Measurements from ENCODE around the gene UBQLN1. TPM values are rescaled to one million over a fixed set of nuclear protein-coding genes. Genes with fewer than 3 reads are reported as not detected.

UBQLN1 gene
- total RNA-seq, 1 experiment from 2014 or later = 176 TPM

- DNase-seq (ENCODE audit: low read depth, low spot score) = no peak
- in situ Hi-C loops (cut with HindIII; ENCODE audit: low pct_unique_long_range_greater_than_20kb, low sequenced_read_pairs) = no loop called here
Observed at GRCh38 chr9:83651558-83651957, 56.2 kb downstream of the UBQLN1 start.

GRCh38 chr9:83649515-83649914 lies 58.2 kb downstream of the UBQLN1 start:
- DNase-seq (ENCODE audit: low read depth, low spot score) = no peak
- in situ Hi-C loops (cut with HindIII; ENCODE audit: low pct_unique_long_range_greater_than_20kb, low sequenced_read_pairs) = no loop called here

- DNase-seq (ENCODE audit: low read depth, low spot score) = peak; percentile 74
- in situ Hi-C loops (cut with HindIII; ENCODE audit: low pct_unique_long_range_greater_than_20kb, low sequenced_read_pairs) = no loop called here
Observed at GRCh38 chr9:83649080-83649479, 58.7 kb downstream of the UBQLN1 start.

GRCh38 chr9:83646500-83647239 lies 61.1 kb downstream of the UBQLN1 start:
- in situ Hi-C loops (cut with HindIII; ENCODE audit: low pct_unique_long_range_greater_than_20kb, low sequenced_read_pairs) = no loop called here
- DNase-seq (ENCODE audit: low read depth, low spot score) = no peak

- in situ Hi-C loops (cut with HindIII; ENCODE audit: low pct_unique_long_range_greater_than_20kb, low sequenced_read_pairs) = no loop called here
- no peak for DNase-seq (ENCODE audit: low read depth, low spot score)
Observed at GRCh38 chr9:83642793-83643192, 65.0 kb downstream of the UBQLN1 start.

GRCh38 chr9:83639266-83639665 lies 68.5 kb downstream of the UBQLN1 start:
- peak; percentile 73 for DNase-seq (ENCODE audit: low read depth, low spot score)
- in situ Hi-C loops (cut with HindIII; ENCODE audit: low pct_unique_long_range_greater_than_20kb, low sequenced_read_pairs) = no loop called here

- in situ Hi-C loops (cut with HindIII; ENCODE audit: low pct_unique_long_range_greater_than_20kb, low sequenced_read_pairs) = no loop called here
- no peak for DNase-seq (ENCODE audit: low read depth, low spot score)
Observed at GRCh38 chr9:83637389-83637788, 70.4 kb downstream of the UBQLN1 start.

GRCh38 chr9:83636813-83637212 lies 70.9 kb downstream of the UBQLN1 start:
- no peak for DNase-seq (ENCODE audit: low read depth, low spot score)
- in situ Hi-C loops (cut with HindIII; ENCODE audit: low pct_unique_long_range_greater_than_20kb, low sequenced_read_pairs) = no loop called here

- no peak for DNase-seq (ENCODE audit: low read depth, low spot score)
- in situ Hi-C loops (cut with HindIII; ENCODE audit: low pct_unique_long_range_greater_than_20kb, low sequenced_read_pairs) = no loop called here
Observed at GRCh38 chr9:83633676-83634075, 74.1 kb downstream of the UBQLN1 start.

- DNase-seq (ENCODE audit: low read depth, low spot score) = no peak
- in situ Hi-C loops (cut with HindIII; ENCODE audit: low pct_unique_long_range_greater_than_20kb, low sequenced_read_pairs) = no loop called here
Observed at GRCh38 chr9:83633255-83633654, 74.5 kb downstream of the UBQLN1 start.

GRCh38 chr9:83630938-83631457 lies 76.8 kb downstream of the UBQLN1 start:
- no peak for DNase-seq (ENCODE audit: low read depth, low spot score)

GRCh38 chr9:83629433-83630104 lies 78.2 kb downstream of the UBQLN1 start:
- no peak for DNase-seq (ENCODE audit: low read depth, low spot score)
- in situ Hi-C loops (cut with HindIII; ENCODE audit: low pct_unique_long_range_greater_than_20kb, low sequenced_read_pairs) = no loop called here

More at GRCh38 chr9:83630938-83631457, 76.8 kb downstream of the UBQLN1 start:
- in situ Hi-C loops (cut with HindIII; ENCODE audit: low pct_unique_long_range_greater_than_20kb, low sequenced_read_pairs) = no loop called here

- in situ Hi-C loops (cut with HindIII; ENCODE audit: low pct_unique_long_range_greater_than_20kb, low sequenced_read_pairs) = no loop called here
Observed at GRCh38 chr9:83628540-83628939, 79.2 kb downstream of the UBQLN1 start.

GRCh38 chr9:83625178-83625577 lies 82.6 kb downstream of the UBQLN1 start:
- no peak for DNase-seq (ENCODE audit: low read depth, low spot score)
- in situ Hi-C loops (cut with HindIII; ENCODE audit: low pct_unique_long_range_greater_than_20kb, low sequenced_read_pairs) = no loop called here

More at GRCh38 chr9:83628540-83628939, 79.2 kb downstream of the UBQLN1 start:
- DNase-seq (ENCODE audit: low read depth, low spot score) = no peak

- DNase-seq (ENCODE audit: low read depth, low spot score) = no peak
- in situ Hi-C loops (cut with HindIII; ENCODE audit: low pct_unique_long_range_greater_than_20kb, low sequenced_read_pairs) = no loop called here
Observed at GRCh38 chr9:83623679-83624076, 84.1 kb downstream of the UBQLN1 start.

- in situ Hi-C loops (cut with HindIII; ENCODE audit: low pct_unique_long_range_greater_than_20kb, low sequenced_read_pairs) = no loop called here
- peak; percentile 59 for DNase-seq (ENCODE audit: low read depth, low spot score)
Observed at GRCh38 chr9:83622939-83623678, 84.6 kb downstream of the UBQLN1 start, which contains the start of gene IDNK. Gene IDNK (plus strand): TSS chr9:83623143. CDS start chr9:83623172, 29 bp downstream.

GRCh38 chr9:83622433-83622938 lies 85.3 kb downstream of the UBQLN1 start:
- in situ Hi-C loops (cut with HindIII; ENCODE audit: low pct_unique_long_range_greater_than_20kb, low sequenced_read_pairs) = no loop called here
- DNase-seq (ENCODE audit: low read depth, low spot score) = no peak
